K562 (cell line): ENCODE data around the gene LMO7.

Experiments used
- AFF4 ChIP-seq: sonication (generic); formaldehyde crosslinking; IDR thresholded peaks from 2 replicates; pipeline ENCODE4 v1.8.0; 2023; ENCODE audit warnings: mild to moderate bottlenecking, missing genetic modification reagents
- ELF2 ChIP-seq: fragments of 250-450 bp; sonication (Bioruptor Pico); IDR thresholded peaks from 2 replicates; pipeline ENCODE4 v1.5.0; 2021; ENCODE audit warnings: mild to moderate bottlenecking
- NR2C2 ChIP-seq, 2 experiments: fragments of 200-800 bp in 1 of 2; sonication (Bioruptor generic) in 1 of 2; sonication (generic) in 1 of 2; formaldehyde crosslinking in 1 of 2; IDR thresholded peaks; 2 replicates each; pipeline versions ENCODE4 v1.6.1 to v1.8.0; 2016 to 2022; ENCODE audit warnings: mild to moderate bottlenecking in 1 of 2, missing compliant biosample characterization in 1 of 2, missing genetic modification characterization in 1 of 2, missing genetic modification reagents in 1 of 2
- POLR2AphosphoS5 ChIP-seq: IDR thresholded peaks from 2 replicates; pipeline ENCODE4 v1.6.1; 2011; ENCODE audit warnings: mild to moderate bottlenecking, low read depth, low read length, moderate library complexity; ENCODE audit not compliant: control insufficient read depth, insufficient read depth
- TF ChIP-seq, protein P1 (sequence below), 2 experiments: fragments of 200-800 bp in 1 of 2; sonication (Bioruptor generic) in 1 of 2; sonication (generic) in 1 of 2; formaldehyde crosslinking in 1 of 2; IDR thresholded peaks in 1 of 2; conservative IDR thresholded peaks in 1 of 2; 2 replicates each; pipeline versions ENCODE4 v1.5.0 to v1.6.1; 2016 to 2020; ENCODE audit warnings: missing compliant biosample characterization in 1 of 2, missing genetic modification characterization in 1 of 2, missing genetic modification reagents in 1 of 2

- no peak for TF ChIP-seq POLR2AphosphoS5
- TF ChIP-seq NR2C2 (CRISPR knock-in tag; IDR thresholded peaks at IDR 0.05) = no peak
- TF ChIP-seq NR2C2 (tag; IDR thresholded peaks at IDR 0.05) = no peak
- TF ChIP-seq, protein P1, sequence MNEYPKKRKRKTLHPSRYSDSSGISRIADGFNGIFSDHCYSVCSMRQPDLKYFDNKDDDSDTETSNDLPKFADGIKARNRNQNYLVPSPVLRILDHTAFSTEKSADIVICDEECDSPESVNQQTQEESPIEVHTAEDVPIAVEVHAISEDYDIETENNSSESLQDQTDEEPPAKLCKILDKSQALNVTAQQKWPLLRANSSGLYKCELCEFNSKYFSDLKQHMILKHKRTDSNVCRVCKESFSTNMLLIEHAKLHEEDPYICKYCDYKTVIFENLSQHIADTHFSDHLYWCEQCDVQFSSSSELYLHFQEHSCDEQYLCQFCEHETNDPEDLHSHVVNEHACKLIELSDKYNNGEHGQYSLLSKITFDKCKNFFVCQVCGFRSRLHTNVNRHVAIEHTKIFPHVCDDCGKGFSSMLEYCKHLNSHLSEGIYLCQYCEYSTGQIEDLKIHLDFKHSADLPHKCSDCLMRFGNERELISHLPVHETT (CRISPR knock-in tag; conservative IDR thresholded peaks at IDR 0.05 in 1 of 2, IDR thresholded peaks at IDR 0.05 in 1 of 2) = no peak
- no peak for TF ChIP-seq AFF4 (CRISPR knock-in tag)
- no peak for TF ChIP-seq ELF2
Observed at GRCh38 chr13:75871059-75871458, 234.9 kb downstream of the LMO7 start.
